Neural progenitor cell (in vitro differentiated cells): ENCODE data around the gene CACNA1C. TPM values are rescaled to one million over a fixed set of nuclear protein-coding genes. Genes with fewer than 3 reads are reported as not detected.
A peak's percentile ranks its signal among the peaks of the same experiment; 100 is the strongest.

Experiments
- DNase-seq: peaks from one replicate; pipeline ENCODE4 v3.0.0-alpha.2; 2016; ENCODE audit warnings: low spot score
- H2AFZ ChIP-seq: fragments of 200-600 bp; sonication (generic); replicated peaks from 2 replicates; pipeline ENCODE4 v1.6.1; 2016; ENCODE audit warnings: antibody characterized with exemption
- H3F3A ChIP-seq: fragments of 200-600 bp; sonication (generic); 2 replicates; pipeline ENCODE4 v1.6.1; 2016; ENCODE audit warnings: antibody characterized with exemption, low read depth
- H3K27ac ChIP-seq: fragments of 200-600 bp; sonication (generic); 2 replicates; pipeline ENCODE4 v1.5.1; 2016; ENCODE audit warnings: mild to moderate bottlenecking
- H3K27me3 ChIP-seq: fragments of 200-600 bp; sonication (generic); 2 replicates; pipeline ENCODE4 v1.6.1; 2016; ENCODE audit warnings: mild to moderate bottlenecking, moderate library complexity
- H3K36me3 ChIP-seq: fragments of 200-600 bp; sonication (generic); 2 replicates; pipeline ENCODE4 v1.5.1; 2016
- H3K4me1 ChIP-seq: fragments of 200-600 bp; sonication (generic); 2 replicates; pipeline ENCODE4 v1.6.1; 2016; ENCODE audit warnings: mixed run types
- H3K4me2 ChIP-seq: fragments of 200-600 bp; sonication (generic); 2 replicates; pipeline ENCODE4 v1.6.1; 2016
- H3K4me3 ChIP-seq: fragments of 200-600 bp; sonication (generic); 2 replicates; pipeline ENCODE4 v1.5.1; 2016
- H3K79me2 ChIP-seq: fragments of 200-600 bp; sonication (generic); 2 replicates; pipeline ENCODE4 v1.6.1; 2016; ENCODE audit warnings: low read depth
- H3K9ac ChIP-seq: fragments of 200-600 bp; sonication (generic); 2 replicates; pipeline ENCODE4 v1.6.1; 2016
- H3K9me3 ChIP-seq: fragments of 200-600 bp; sonication (generic); 2 replicates; pipeline ENCODE4 v1.5.1; 2016; ENCODE audit warnings: low read depth
- H4K20me1 ChIP-seq: fragments of 200-600 bp; sonication (generic); 2 replicates; pipeline ENCODE4 v1.6.1; 2016; ENCODE audit warnings: low read depth
- H3K27ac Mint-ChIP-seq: 3 replicates; pipeline ENCODE4 v1.8.0; 2021; ENCODE audit warnings: mixed read lengths
- H3K27me3 Mint-ChIP-seq: 2 replicates; pipeline ENCODE4 v1.8.0; 2022; ENCODE audit warnings: low read depth, mild to moderate bottlenecking, inconsistent platforms, moderate library complexity, mixed read lengths; ENCODE audit not compliant: insufficient read depth
- H3K36me3 Mint-ChIP-seq: 3 replicates; pipeline ENCODE4 v1.8.0; 2021; ENCODE audit warnings: mixed read lengths
- H3K4me1 Mint-ChIP-seq: 3 replicates; pipeline ENCODE4 v1.8.0; 2021; ENCODE audit warnings: mixed read lengths
- H3K4me3 Mint-ChIP-seq: 3 replicates; pipeline ENCODE4 v1.8.0; 2021; ENCODE audit warnings: mild to moderate bottlenecking, moderate library complexity, mixed read lengths
- H3K9me3 Mint-ChIP-seq: 3 replicates; pipeline ENCODE4 v1.8.0; 2020; ENCODE audit warnings: mixed read lengths
- CTCF ChIP-seq: fragments of 200-600 bp; sonication (generic); IDR thresholded peaks from 2 replicates; pipeline ENCODE4 v1.5.1; 2017; ENCODE audit warnings: antibody characterized with exemption, mild to moderate bottlenecking
- EZH2 ChIP-seq: fragments of 200-600 bp; sonication (generic); IDR thresholded peaks from 2 replicates; pipeline ENCODE4 v1.6.1; 2017; ENCODE audit warnings: antibody characterized with exemption, mild to moderate bottlenecking, moderate library complexity
- EZH2phosphoT487 ChIP-seq: fragments of 200-600 bp; sonication (generic); IDR thresholded peaks from 2 replicates; pipeline ENCODE4 v1.6.1; 2017; ENCODE audit warnings: antibody characterized with exemption
- total RNA-seq: library from RNA; depleted of rRNA; stranded (reverse); fragments of >200 nt; gene quantifications from 2 replicates; pipeline ENCODE4 v1.2.3, GENCODE V29; 2015; ENCODE audit warnings: low replicate concordance

CACNA1C gene
- total RNA-seq, 1 donor from 2014 or later = 2.7 TPM

- Mint-ChIP-seq H3K9me3 (no peaks in the 10 kb centered on the region), H3K4me3 (peak overlapping the region; percentile 57), H3K27ac (peak overlapping the region; percentile 69), H3K4me1 (peaks cover 35% of the 10 kb centered on the region), H3K36me3 (no peaks in the 10 kb centered on the region), H3K27me3 (peaks cover 14% of the 10 kb centered on the region)
- Histone ChIP-seq H4K20me1 (no peaks in the 10 kb centered on the region), H3K9ac (no peak overlapping the region), H3K9me3 (no peaks in the 10 kb centered on the region), H3K36me3 (no peaks in the 10 kb centered on the region), H3K27ac (no peak overlapping the region), H3K4me1 (peaks cover 13% of the 10 kb centered on the region), H3K79me2 (no peaks in the 10 kb centered on the region), H3K4me2 (no peak overlapping the region), H2AFZ (no peak overlapping the region), H3K4me3 (no peak overlapping the region), H3K27me3 (no peaks in the 10 kb centered on the region), H3F3A (no peaks in the 10 kb centered on the region)
- no peak for TF ChIP-seq EZH2phosphoT487
- TF ChIP-seq CTCF = no peak
- DNase-seq = no peak
These were observed 300.5 kb downstream of the CACNA1C start for GRCh38 chr12:2353281-2353680.

DNA sequence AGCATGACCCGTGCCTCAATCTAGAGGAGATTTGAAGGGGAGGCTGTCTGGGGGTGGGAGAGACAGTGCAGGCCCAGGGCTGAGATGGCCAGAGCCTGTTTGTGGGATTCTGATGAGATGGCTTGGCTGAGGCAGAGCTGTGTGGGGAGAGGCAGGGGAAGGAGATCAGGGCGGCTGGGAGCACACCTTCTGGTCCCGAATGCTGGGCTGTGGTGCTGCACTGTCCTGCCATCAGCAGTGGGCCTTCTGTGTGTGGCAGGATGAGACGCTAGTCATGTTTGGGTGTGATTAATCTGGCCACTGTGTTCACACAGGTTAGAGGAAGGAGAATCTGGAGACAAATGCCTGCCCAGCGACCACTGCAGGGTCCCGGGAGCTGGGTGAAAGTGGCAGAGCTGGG, 300.9 kb downstream of the CACNA1C start:
- H3K27ac ChIP-seq = no peak overlapping the region
- peaks cover 13% of the 10 kb centered on the region for H3K4me1 ChIP-seq
- no peaks in the 10 kb centered on the region for H3K79me2 ChIP-seq
- no peaks in the 10 kb centered on the region for H3F3A ChIP-seq
- H3K27me3 ChIP-seq = no peaks in the 10 kb centered on the region
- no peaks in the 10 kb centered on the region for H3K36me3 ChIP-seq
- peak overlapping the region; percentile 25 for H3K4me3 Mint-ChIP-seq
- DNase-seq = no peak
- no peaks in the 10 kb centered on the region for H4K20me1 ChIP-seq
- peaks cover 36% of the 10 kb centered on the region for H3K4me1 Mint-ChIP-seq
- H3K4me2 ChIP-seq = peak overlapping the region; percentile 50
- no peak overlapping the region for H3K4me3 ChIP-seq
- TF ChIP-seq EZH2phosphoT487 (no peak), CTCF (no peak), EZH2 (no peak)
- H3K9me3 Mint-ChIP-seq = no peaks in the 10 kb centered on the region
- no peak overlapping the region for H2AFZ ChIP-seq
- H3K27me3 Mint-ChIP-seq = peaks cover 14% of the 10 kb centered on the region
- H3K36me3 Mint-ChIP-seq = no peaks in the 10 kb centered on the region
- no peak overlapping the region for H3K9ac ChIP-seq
- H3K27ac Mint-ChIP-seq = peak overlapping the region; percentile 69
- H3K9me3 ChIP-seq = no peaks in the 10 kb centered on the region

DNA sequence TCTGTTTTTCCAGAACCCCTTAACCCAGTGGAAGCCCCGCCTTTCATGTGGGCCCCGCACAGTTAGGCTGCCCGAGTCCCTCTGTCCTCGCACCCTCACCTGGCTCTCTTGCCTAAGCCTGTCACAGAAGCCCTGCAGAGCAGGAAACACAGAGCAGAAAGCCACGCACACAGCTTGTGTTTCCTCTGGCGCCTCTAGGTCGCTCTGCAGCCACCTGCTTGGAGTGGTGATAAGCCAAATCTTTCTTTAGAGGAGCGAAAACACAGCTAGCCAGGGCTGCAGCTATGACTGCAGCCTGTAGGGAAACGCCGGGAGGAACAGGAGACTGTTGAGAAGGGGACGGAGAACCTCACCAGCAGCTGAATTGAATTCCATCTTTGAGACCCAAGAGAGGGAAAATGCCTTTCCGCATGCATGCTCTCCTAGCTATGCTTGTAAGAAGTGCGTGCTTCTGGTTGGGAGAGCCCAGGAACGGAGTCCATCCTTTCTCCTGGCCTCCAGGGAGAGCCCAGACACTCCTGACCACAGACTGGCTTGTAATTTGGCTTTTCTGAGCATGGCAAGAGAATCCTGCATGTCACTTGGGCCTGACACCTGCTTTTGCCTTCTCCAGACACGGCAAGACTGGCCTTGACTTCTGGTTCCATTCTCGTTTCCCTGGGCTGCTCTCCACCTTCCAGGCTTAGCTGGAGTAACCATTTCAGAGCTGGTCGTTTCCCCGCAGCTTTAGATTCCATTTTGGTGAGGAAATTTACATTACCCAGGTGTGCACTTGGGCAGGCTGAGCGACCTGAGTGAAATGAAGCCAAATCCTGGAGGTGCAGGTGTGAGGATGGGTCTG, 301.6 kb downstream of the CACNA1C start:
- H3K4me2 ChIP-seq = peak overlapping the region; percentile 50
- H3K36me3 ChIP-seq = no peaks in the 10 kb centered on the region
- peaks cover 13% of the 10 kb centered on the region for H3K4me1 ChIP-seq
- H3K4me1 Mint-ChIP-seq = peaks cover 42% of the 10 kb centered on the region
- H3K4me3 ChIP-seq = no peak overlapping the region
- H3K9me3 ChIP-seq = no peaks in the 10 kb centered on the region
- H3K27ac Mint-ChIP-seq = peak overlapping the region; percentile 69
- no peaks in the 10 kb centered on the region for H3K79me2 ChIP-seq
- H2AFZ ChIP-seq = no peak overlapping the region
- no peaks in the 10 kb centered on the region for H3K9me3 Mint-ChIP-seq
- no peak overlapping the region for H3K4me3 Mint-ChIP-seq
- H3K27me3 ChIP-seq = no peaks in the 10 kb centered on the region
- no peaks in the 10 kb centered on the region for H3K36me3 Mint-ChIP-seq
- no peak overlapping the region for H3K9ac ChIP-seq
- peaks cover 12% of the 10 kb centered on the region for H3K27me3 Mint-ChIP-seq
- no peaks in the 10 kb centered on the region for H3F3A ChIP-seq
- DNase-seq = peak; percentile 64
- H3K27ac ChIP-seq = no peak overlapping the region
- no peak for TF ChIP-seq EZH2
- TF ChIP-seq CTCF = no peak
- no peak for TF ChIP-seq EZH2phosphoT487
- H4K20me1 ChIP-seq = no peaks in the 10 kb centered on the region
